ENCODE data around the gene THEMIS.

- TF ChIP-seq POLR2A (IDR thresholded peaks at IDR 0.05; ENCODE audit: low read depth, low read length) = no peak
- no peak for TF ChIP-seq TAF1 (IDR thresholded peaks at IDR 0.05; ENCODE audit: low read depth, low read length)
- no peak for TF ChIP-seq POLR2AphosphoS5 (IDR thresholded peaks at IDR 0.05; ENCODE audit: low read depth, low read length)
- no peak for TF ChIP-seq POU2F2 (IDR thresholded peaks at IDR 0.05; ENCODE audit: low read depth, low read length)
- TF ChIP-seq SPI1 (IDR thresholded peaks at IDR 0.05; ENCODE audit: low read depth, low read length) = no peak
- TF ChIP-seq PAX5 (IDR thresholded peaks at IDR 0.05; ENCODE audit: insufficient read depth, low read length, severe bottlenecking) = no peak
Measured at GRCh38 chr6:127776320-127776719, 124.5 kb downstream of the THEMIS start.

Measured in GM12891 (cell line).